Measurements from ENCODE around the gene CBFA2T2.

DNA sequence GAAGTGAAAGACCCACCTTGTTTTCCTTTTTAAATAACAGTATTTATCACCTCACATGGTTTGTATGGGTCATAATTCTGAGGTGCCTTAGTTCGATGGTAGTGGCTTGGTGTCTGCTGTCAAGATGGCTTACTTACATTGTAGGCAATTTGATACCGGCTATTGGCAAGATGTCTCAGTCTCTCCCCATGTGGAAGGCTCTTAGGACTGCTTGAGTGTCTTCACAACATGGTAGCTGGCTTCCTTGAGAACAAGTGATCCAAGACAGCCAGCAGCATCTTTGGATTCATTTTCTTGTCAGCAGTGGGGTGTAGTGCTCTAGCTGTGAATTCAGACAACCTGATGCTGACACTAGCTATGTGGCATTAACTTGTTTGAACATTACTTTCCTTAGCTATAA, 70.1 kb downstream of the CBFA2T2 start:
- TF ChIP-seq, protein P1, sequence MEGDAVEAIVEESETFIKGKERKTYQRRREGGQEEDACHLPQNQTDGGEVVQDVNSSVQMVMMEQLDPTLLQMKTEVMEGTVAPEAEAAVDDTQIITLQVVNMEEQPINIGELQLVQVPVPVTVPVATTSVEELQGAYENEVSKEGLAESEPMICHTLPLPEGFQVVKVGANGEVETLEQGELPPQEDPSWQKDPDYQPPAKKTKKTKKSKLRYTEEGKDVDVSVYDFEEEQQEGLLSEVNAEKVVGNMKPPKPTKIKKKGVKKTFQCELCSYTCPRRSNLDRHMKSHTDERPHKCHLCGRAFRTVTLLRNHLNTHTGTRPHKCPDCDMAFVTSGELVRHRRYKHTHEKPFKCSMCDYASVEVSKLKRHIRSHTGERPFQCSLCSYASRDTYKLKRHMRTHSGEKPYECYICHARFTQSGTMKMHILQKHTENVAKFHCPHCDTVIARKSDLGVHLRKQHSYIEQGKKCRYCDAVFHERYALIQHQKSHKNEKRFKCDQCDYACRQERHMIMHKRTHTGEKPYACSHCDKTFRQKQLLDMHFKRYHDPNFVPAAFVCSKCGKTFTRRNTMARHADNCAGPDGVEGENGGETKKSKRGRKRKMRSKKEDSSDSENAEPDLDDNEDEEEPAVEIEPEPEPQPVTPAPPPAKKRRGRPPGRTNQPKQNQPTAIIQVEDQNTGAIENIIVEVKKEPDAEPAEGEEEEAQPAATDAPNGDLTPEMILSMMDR (IDR thresholded peaks at IDR 0.05; ENCODE audit: extremely low read depth in 1 of 2, insufficient read depth in 1 of 2, low read depth in 1 of 2, low read length in 2 of 2), result no peak
- TF ChIP-seq POLR2AphosphoS5 (IDR thresholded peaks at IDR 0.05; ENCODE audit: insufficient read depth, low read depth, low read length) (no peak), JUN (IDR thresholded peaks at IDR 0.05; ENCODE audit: borderline replicate concordance, insufficient read depth, insufficient read length, low read depth) (no peak)
